ENCODE results near the gene NKG7. TPM values are rescaled to one million over a fixed set of nuclear protein-coding genes. Genes with fewer than 3 reads are reported as not detected.

Gene NKG7
- total and polyA plus RNA-seq, 2 of the 13 experiments (the other 11 are each of a cell fraction or from before 2014, with no cell fraction given) = 0.40 TPM; not detected in 1

GRCh38 chr19:51356159-51356801, 16.2 kb downstream of the NKG7 start (continued):
- TF ChIP-seq SRSF1 (optimal IDR thresholded peaks at IDR 0.05; ENCODE audit: low read depth, low read length) (no peak), MZF1 (CRISPR knock-in tag; IDR thresholded peaks at IDR 0.05; ENCODE audit: borderline replicate concordance) (no peak), ZNF280D (CRISPR knock-in tag; IDR thresholded peaks at IDR 0.05) (no peak), ZNF879 (CRISPR knock-in tag; IDR thresholded peaks at IDR 0.05) (no peak), ZNF235 (CRISPR knock-in tag; IDR thresholded peaks at IDR 0.05; ENCODE audit: borderline replicate concordance) (no peak), POLR2A (IDR thresholded peaks at IDR 0.05; ENCODE audit: insufficient read depth in 1 of 2, low read depth in 2 of 2, low read length in 2 of 2) (no peak; a peak in 1 of 4 replicates), MLXIP (CRISPR knock-in tag; IDR thresholded peaks at IDR 0.05; ENCODE audit: borderline replicate concordance) (no peak), ZNF10 (CRISPR knock-in tag; IDR thresholded peaks at IDR 0.05; ENCODE audit: borderline replicate concordance, low read depth) (no peak), ATAD3A (CRISPR knock-in tag; IDR thresholded peaks at IDR 0.05) (no peak), XBP1 (CRISPR knock-in tag; IDR thresholded peaks at IDR 0.05) (no peak), ZNF557 (CRISPR knock-in tag; IDR thresholded peaks at IDR 0.05) (no peak), ZNF775 (CRISPR knock-in tag; IDR thresholded peaks at IDR 0.05; ENCODE audit: borderline replicate concordance) (no peak), ZNF703 (CRISPR knock-in tag; IDR thresholded peaks at IDR 0.05; ENCODE audit: borderline replicate concordance) (no peak; the same call in 1 of the 2 replicates), FIP1L1 (IDR thresholded peaks at IDR 0.05; ENCODE audit: borderline replicate concordance, insufficient read depth, low read depth, low read length) (no peak), DNMT1 (CRISPR knock-in tag; IDR thresholded peaks at IDR 0.05) (no peak), AKAP8 (CRISPR knock-in tag; IDR thresholded peaks at IDR 0.05) (no peak), RFXANK (CRISPR knock-in tag; IDR thresholded peaks at IDR 0.05) (no peak), ZNF333 (CRISPR knock-in tag; IDR thresholded peaks at IDR 0.05; ENCODE audit: borderline replicate concordance) (no peak), SMYD3 (CRISPR knock-in tag; IDR thresholded peaks at IDR 0.05) (no peak)
- TF ChIP-seq, protein P1, sequence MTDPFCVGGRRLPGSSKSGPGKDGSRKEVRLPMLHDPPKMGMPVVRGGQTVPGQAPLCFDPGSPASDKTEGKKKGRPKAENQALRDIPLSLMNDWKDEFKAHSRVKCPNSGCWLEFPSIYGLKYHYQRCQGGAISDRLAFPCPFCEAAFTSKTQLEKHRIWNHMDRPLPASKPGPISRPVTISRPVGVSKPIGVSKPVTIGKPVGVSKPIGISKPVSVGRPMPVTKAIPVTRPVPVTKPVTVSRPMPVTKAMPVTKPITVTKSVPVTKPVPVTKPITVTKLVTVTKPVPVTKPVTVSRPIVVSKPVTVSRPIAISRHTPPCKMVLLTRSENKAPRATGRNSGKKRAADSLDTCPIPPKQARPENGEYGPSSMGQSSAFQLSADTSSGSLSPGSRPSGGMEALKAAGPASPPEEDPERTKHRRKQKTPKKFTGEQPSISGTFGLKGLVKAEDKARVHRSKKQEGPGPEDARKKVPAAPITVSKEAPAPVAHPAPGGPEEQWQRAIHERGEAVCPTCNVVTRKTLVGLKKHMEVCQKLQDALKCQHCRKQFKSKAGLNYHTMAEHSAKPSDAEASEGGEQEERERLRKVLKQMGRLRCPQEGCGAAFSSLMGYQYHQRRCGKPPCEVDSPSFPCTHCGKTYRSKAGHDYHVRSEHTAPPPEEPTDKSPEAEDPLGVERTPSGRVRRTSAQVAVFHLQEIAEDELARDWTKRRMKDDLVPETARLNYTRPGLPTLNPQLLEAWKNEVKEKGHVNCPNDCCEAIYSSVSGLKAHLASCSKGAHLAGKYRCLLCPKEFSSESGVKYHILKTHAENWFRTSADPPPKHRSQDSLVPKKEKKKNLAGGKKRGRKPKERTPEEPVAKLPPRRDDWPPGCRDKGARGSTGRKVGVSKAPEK (CRISPR knock-in tag; IDR thresholded peaks at IDR 0.05; ENCODE audit: borderline replicate concordance) = no peak
- TF ChIP-seq, protein P2, sequence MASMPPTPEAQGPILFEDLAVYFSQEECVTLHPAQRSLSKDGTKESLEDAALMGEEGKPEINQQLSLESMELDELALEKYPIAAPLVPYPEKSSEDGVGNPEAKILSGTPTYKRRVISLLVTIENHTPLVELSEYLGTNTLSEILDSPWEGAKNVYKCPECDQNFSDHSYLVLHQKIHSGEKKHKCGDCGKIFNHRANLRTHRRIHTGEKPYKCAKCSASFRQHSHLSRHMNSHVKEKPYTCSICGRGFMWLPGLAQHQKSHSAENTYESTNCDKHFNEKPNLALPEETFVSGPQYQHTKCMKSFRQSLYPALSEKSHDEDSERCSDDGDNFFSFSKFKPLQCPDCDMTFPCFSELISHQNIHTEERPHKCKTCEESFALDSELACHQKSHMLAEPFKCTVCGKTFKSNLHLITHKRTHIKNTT (CRISPR knock-in tag; IDR thresholded peaks at IDR 0.05) = no peak

Measured in HepG2 (cell line).